ENCODE measurements around the gene PAPOLB.

DNA sequence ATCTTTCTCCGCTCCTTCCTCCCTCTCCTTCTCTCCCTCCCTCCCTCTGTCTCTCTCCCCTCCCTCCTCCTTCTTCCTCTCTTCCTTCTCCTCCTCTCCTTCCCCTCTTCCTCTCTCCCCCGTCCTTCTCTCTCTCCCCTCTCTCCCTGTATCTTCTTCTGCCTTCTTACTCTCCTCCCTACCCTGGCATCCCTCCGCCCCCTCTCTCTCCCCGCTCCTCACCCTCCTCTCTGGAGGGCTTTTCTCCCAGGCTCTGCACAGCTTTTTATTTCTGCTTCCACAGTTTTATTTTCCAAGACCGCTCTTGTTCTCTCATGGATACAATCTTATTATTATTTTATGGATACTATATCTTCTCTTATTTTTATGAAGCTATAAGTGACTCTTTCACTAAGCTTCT is 53.8 kb downstream of the PAPOLB start:
- TF ChIP-seq, protein P1, sequence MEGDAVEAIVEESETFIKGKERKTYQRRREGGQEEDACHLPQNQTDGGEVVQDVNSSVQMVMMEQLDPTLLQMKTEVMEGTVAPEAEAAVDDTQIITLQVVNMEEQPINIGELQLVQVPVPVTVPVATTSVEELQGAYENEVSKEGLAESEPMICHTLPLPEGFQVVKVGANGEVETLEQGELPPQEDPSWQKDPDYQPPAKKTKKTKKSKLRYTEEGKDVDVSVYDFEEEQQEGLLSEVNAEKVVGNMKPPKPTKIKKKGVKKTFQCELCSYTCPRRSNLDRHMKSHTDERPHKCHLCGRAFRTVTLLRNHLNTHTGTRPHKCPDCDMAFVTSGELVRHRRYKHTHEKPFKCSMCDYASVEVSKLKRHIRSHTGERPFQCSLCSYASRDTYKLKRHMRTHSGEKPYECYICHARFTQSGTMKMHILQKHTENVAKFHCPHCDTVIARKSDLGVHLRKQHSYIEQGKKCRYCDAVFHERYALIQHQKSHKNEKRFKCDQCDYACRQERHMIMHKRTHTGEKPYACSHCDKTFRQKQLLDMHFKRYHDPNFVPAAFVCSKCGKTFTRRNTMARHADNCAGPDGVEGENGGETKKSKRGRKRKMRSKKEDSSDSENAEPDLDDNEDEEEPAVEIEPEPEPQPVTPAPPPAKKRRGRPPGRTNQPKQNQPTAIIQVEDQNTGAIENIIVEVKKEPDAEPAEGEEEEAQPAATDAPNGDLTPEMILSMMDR (IDR thresholded peaks at IDR 0.05) = no peak
- no peak for TF ChIP-seq POLR2A (IDR thresholded peaks at IDR 0.05)

Data from testis (tissue), 2 donors.